ENCODE measurements around the gene TBCK. TPM values are rescaled to one million over a fixed set of nuclear protein-coding genes. Genes with fewer than 3 reads are reported as not detected.
"Not testable (repeated sequence)": the region's sequence is repeated elsewhere in the genome, so short reads cannot be mapped to it uniquely, and the experiment has no call there.

TBCK gene
- polyA plus RNA-seq, 10 donors: 20.5 to 35.6 (median 25.0) TPM

- DNase-seq: no peak
Observed at GRCh38 chr4:106323119-106323518, 7.1 kb upstream of the TBCK start.

- not testable (repeated sequence) for DNase-seq
Observed at GRCh38 chr4:106321814-106322213, 5.8 kb upstream of the TBCK start.

GRCh38 chr4:106321168-106321567, 5.2 kb upstream of the TBCK start:
- not testable (repeated sequence) for DNase-seq

GRCh38 chr4:106320235-106320634, 4.2 kb upstream of the TBCK start:
- no peak for DNase-seq

GRCh38 chr4:106318511-106318910, 2.5 kb upstream of the TBCK start:
- DNase-seq: no peak

DNA sequence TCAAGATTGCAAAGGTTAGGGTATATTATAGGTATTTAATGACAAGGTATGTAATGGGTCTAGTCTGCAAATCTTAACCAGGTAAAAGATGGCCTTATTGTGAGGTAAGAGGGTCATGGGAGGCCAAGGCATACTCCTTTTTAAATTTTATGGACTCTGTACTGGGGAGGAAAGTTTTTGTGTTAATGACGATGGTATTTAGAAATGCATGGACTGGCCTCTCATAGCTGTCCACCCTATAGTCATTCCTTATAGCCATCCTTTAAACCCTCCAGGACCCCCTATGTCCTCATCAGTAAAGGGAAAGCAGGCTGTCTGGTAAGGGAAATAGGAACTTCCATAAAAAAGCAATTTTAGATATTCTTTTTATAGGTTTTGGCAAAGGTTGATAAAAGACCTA, 1.8 kb upstream of the TBCK start:
- DNase-seq: no peak

DNA sequence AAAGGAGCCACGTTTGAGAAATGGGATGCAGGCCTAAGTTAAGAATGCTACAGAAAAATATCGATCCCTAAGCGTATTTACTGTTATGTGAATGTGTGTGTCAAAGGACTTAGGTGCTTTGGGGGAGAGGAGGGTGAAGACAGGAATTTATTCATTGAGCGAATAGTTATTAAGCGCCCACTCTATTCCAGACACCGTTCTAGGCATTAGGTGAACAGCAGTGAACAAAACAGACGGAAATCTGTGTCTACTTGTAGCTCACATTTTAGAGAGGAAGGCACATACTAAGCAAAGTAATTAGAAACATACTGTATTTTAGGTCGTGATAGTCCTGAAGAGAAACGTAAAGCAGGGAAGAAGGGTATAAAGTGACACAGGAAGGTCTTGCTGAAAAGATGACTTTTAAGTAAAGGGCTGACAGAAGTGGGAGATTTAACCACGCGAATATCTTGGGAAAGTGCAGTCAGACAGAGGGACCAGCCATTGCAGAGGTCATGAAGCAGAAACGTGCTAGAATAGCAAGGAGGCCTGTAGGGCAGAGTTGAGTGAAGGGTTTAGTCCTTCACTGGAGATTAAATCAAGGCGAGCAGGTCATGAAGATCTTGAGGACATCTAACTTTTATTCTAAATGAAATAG, 882 bp upstream of the TBCK start:
- no peak for DNase-seq

DNA sequence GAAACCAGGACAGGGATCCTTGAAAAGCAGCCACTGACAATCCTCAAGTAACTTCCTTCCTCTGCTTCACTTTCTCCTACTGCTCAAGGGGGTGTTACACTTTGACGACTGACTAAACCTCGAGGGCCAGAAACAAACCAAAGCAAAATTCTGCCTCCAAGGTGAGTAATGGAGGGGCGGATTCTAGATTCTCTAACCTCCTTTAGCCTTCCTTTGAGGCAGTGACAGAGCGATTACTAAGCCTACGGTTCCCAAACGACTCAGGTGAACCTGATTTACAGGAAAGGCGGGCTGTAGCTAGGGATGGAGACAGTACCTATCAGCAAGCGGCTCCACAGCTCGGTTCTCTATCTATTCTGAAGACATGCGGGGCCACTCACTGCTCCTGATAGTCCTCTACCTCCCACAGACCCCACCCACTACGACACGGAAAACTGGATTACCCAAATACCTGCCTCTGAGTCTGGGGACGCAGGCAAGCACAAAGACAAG, 487 bp downstream of the TBCK start:
- DNase-seq: no peak

- no peak for DNase-seq
Observed at GRCh38 chr4:106314960-106315359, 1.0 kb downstream of the TBCK start.

DNA sequence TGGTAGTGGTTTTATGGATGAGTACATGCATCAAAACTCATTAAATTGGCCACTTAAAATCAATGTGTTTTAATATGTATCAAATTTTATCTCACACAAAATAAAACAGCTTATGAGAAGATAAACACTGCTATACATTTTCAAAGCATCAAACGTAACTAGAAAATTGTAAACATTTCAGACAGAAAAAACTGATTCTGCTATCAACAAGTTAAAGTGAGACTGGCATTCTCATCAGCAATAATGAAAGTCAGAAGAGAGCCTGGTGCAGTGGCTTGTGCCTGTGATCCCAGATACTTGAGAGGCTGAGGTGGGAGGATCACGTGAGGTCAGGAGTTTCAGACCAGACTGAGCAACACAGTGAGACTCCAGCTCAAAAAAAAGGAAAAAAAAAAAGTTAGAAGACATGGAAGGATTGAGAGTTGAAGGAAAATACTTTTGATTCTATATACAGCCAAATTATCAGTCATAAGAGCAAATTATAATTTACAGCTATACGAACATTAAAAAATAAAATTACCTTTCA, 2.9 kb downstream of the TBCK start:
- no peak for DNase-seq

GRCh38 chr4:106312377-106312776, 3.6 kb downstream of the TBCK start:
- DNase-seq: peak in 2 of 3 donors; percentile 13 to 47

GRCh38 chr4:106306561-106306960, 9.4 kb downstream of the TBCK start:
- DNase-seq: no peak

DNA sequence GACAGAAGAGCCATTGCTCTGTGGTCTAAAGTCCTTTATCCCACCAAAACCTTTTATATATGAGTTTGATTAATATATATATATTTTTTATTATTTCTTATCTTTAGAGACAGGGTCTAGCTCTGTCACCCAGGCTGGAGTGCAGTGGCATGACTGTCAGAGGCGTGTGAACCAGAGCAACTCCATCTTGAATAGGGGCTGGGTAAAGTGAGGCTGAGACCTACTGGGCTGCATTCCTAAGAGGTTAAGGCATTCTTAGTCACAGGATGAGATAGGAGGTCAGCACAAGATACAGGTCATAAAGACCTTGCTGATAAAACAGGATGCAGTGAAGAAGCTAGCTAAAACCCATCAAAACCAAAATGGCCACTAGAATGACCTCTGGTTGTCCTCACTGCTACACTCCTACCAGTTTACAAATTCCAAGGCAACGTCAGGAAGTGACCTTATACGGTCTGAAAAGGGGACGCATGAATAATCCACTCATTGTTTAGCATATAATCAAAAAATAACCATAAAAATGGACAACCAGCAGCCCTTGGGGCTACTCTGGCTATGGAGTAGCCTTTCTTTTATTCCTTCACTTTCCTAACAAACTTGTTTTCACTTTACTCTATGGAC, 10.5 kb downstream of the TBCK start:
- no peak for DNase-seq

- no peak for DNase-seq
Observed at GRCh38 chr4:106304632-106305031, 11.4 kb downstream of the TBCK start.

- DNase-seq: no peak
Observed at GRCh38 chr4:106303548-106304281, 12.3 kb downstream of the TBCK start.

GRCh38 chr4:106302062-106302438, 14.0 kb downstream of the TBCK start:
- no peak for DNase-seq

DNA sequence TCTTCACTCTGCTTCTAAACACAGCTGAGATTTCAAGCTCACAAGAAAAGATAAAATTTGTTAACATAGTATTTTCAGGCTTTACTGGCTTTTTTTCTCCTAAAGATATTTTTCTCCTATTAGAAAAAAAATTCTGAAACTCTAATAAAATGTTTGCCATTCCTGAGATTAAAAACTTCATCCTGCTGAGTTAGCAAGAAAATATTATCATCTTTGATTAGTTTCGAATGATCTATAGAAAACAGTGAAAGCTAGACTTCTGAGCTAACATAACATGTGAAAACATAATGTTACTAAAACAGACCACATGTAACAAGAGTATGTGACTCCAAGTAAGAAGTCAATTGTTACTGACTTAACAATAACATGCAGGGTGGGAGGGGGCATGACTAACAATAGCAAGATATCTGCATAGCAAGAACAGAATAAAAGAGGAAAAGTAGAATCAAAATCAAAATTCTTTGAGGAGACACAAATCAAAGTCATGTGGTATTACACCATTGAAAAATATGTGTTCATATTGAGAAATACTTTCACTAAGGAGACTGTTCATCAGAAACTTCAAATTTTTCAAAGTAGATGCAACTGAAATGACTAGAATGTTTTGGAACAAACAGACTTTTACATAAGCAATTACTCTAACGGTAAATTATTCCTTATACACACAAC, 14.5 kb downstream of the TBCK start:
- DNase-seq: no peak

DNA sequence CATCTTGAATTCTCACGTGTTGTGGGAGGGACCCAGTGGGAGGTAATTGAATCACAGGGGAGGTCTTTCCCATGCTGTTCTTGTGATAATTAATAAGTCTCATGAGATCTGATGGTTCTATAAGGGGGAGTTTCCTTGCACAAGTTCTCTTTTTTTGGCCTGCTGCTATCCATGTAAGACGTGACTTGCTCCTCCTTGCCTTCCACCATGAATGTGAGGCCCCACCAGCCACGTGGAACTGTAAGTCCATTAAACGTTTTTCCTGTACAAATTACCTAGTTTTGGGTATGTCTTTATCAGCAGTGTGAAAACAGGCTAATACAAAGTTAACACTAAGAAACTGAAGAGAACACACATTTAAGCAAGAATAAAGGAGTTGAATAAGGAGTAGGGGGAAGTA, 16.0 kb downstream of the TBCK start:
- DNase-seq: no peak

DNA sequence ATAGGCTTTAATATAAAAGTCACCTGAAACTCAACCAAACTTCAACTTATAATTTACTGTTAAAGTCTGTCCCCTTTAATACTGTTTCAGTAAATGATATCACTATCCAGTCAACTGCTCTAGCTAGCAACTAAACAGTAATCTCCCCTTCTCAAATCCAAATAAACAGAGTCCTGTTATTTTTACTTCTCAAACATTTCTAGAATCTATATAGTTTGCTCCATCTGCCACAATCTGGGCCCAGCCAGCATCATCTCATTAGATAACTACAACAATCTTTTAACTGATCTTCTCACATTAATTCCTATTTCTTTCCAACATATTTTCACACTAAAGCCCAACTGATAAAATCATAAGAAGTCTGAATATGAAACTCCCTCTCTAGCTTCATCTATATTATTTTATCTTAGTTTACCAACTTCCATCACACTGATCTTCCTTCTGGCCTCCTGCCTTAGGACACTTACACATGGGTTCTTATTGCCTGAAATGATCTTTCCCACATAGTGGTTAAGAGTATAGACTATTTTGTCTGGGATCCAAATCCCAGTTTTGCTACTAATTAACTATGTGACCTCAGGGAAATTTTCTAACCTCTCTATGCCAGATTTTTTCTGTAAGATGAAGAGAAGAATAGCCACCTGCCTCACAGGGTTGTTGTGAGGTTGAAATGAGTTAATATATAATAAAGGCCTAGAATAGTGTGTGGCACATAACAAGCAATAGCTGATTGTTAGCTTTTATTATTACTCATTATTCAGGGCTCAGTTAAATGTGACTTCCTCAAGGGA, 18.6 kb downstream of the TBCK start:
- DNase-seq: no peak

DNA sequence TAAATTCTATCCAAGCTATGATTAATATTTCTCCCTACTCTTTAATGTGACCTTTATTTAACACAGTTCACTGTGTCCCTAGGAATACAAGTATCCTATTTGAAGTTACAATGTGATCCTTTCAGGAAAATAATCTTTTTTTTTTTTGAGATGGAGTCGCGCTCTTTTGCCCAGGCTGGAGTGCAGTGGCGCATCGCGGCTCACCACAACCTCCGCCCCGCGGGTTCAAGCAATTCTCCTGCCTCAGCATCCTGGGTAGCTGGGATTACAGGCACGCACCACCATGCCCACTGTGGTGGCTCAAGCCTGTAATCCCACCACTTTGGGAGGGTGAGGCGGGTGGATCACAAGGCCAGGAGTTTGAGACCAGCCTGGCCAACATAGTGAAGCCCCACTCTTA, 21.9 kb downstream of the TBCK start:
- no peak for DNase-seq

DNA sequence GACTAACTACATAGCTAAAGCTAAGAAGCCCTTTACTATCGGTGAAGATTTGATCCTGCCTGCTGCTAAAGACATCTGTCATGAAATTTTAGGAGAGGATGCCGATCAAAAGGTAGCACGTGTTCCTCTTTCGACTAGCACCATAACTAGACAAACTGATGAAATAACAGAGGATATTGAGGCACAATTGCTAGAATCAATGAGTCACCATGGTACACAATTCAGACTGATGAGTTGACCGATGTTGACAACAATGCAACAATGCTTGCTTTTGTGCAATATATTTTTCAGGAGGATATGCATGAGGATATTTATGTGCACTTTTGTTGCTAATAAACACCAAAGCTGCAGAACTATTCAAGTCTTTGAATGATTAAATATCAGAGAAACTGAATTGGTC, 24.3 kb downstream of the TBCK start:
- DNase-seq: no peak

All from muscle of back (tissue), 11 donors.